ENCODE measurements around the gene CYP2J2. TPM values are rescaled to one million over a fixed set of nuclear protein-coding genes. Genes with fewer than 3 reads are reported as not detected.

CYP2J2 gene
- total RNA-seq, 1 experiment from 2014 or later: 1.6 TPM

DNA sequence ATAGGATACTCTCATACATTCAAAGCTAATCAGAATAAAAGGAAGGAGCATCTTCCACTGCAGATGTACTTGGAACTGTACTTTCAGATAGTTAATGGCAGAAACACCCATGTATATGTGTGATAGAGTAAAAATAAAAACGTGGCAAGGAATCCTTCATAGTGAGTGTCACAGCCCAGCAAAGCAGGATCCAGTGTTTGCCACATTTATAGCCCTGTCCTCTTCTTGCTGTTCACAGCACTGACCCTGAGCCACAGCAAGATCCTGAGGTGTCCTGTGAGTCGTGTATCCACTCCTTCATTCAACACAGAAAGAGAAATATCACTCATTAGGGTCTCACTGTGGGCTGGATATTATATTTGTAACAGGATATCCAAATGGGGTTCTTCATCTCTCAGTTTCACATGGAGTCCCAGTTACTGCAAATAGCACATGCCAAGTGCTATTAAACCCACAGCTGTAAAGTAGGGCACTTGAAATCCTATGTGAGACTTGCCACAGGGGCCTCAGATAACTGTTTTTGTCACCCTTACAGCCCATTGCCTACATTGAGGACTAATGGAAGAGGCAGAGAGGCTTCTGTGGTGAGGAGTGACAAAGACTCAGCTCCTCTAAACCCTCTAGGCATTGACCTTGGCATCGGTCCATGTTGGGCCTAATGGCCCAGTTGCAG, 41.3 kb downstream of the CYP2J2 start:
- H3F3A ChIP-seq (ENCODE audit: insufficient read depth, low read depth): no peaks in the 10 kb centered on the region
- H3K4me1 ChIP-seq (replicated peaks; ENCODE audit: insufficient read depth): no peaks in the 10 kb centered on the region
- CTCF ChIA-PET: no interaction called here
- no peaks in the 10 kb centered on the region for H3K27me3 ChIP-seq (ENCODE audit: insufficient read depth, low read depth)
- no peak overlapping the region for H3K4me3 ChIP-seq
- intact Hi-C loops (cut with micrococcal nuclease; ENCODE audit: unreplicated experiment): no loop called here
- H3K9me3 ChIP-seq (ENCODE audit: insufficient read depth, low read depth): no peaks in the 10 kb centered on the region; the same call in 1 of the 2 replicates
- no peak overlapping the region for H3K27ac ChIP-seq
- no TSS peak for BruUV-seq (replicated peaks)
- no peak for TF ChIP-seq EZH2 (IDR thresholded peaks at IDR 0.05; ENCODE audit: low read depth)
- TF ChIP-seq, protein P1, sequence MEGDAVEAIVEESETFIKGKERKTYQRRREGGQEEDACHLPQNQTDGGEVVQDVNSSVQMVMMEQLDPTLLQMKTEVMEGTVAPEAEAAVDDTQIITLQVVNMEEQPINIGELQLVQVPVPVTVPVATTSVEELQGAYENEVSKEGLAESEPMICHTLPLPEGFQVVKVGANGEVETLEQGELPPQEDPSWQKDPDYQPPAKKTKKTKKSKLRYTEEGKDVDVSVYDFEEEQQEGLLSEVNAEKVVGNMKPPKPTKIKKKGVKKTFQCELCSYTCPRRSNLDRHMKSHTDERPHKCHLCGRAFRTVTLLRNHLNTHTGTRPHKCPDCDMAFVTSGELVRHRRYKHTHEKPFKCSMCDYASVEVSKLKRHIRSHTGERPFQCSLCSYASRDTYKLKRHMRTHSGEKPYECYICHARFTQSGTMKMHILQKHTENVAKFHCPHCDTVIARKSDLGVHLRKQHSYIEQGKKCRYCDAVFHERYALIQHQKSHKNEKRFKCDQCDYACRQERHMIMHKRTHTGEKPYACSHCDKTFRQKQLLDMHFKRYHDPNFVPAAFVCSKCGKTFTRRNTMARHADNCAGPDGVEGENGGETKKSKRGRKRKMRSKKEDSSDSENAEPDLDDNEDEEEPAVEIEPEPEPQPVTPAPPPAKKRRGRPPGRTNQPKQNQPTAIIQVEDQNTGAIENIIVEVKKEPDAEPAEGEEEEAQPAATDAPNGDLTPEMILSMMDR (conservative IDR thresholded peaks at IDR 0.05): no peak
- no peaks in the 10 kb centered on the region for H3K36me3 ChIP-seq (ENCODE audit: low read depth)
- H2AFZ ChIP-seq: no peak overlapping the region
- H3K79me2 ChIP-seq (ENCODE audit: low read depth): no peaks in the 10 kb centered on the region
- H4K20me1 ChIP-seq (ENCODE audit: insufficient read depth): no peaks in the 10 kb centered on the region
- POLR2A ChIA-PET (ENCODE audit: unreplicated experiment): no interaction called here
- no peak for DNase-seq
- no peaks in the 10 kb centered on the region for H3K9me2 ChIP-seq (ENCODE audit: insufficient read depth)
- no peak overlapping the region for H3K4me2 ChIP-seq

DNA sequence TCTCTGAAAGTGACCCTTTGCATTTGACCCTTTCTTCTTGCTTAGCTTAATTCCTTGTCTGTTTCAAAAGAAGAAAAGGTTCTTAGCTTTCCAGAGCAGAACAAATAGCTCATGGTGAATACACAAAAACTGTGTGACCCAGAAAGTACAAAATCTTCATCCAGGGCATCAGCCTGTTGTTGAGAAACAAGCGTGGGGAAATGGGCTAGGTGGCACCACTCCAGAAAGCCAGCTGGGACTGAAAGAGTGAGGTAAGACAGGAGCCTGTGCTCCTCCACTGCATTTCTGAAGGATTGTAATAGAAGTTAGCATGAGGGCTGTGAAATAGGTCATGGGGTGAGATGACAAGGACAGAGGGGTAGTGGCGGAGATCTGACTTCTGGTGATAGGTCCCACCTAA, 45.8 kb downstream of the CYP2J2 start:
- Histone ChIP-seq H3F3A (ENCODE audit: insufficient read depth, low read depth) (no peaks in the 10 kb centered on the region), H3K4me2 (no peak overlapping the region), H3K9me2 (ENCODE audit: insufficient read depth) (no peaks in the 10 kb centered on the region), H3K27me3 (ENCODE audit: insufficient read depth, low read depth) (no peaks in the 10 kb centered on the region), H3K27ac (no peak overlapping the region), H2AFZ (no peak overlapping the region), H3K36me3 (ENCODE audit: low read depth) (no peaks in the 10 kb centered on the region), H3K4me3 (no peak overlapping the region), H4K20me1 (ENCODE audit: insufficient read depth) (no peaks in the 10 kb centered on the region), H3K79me2 (ENCODE audit: low read depth) (no peaks in the 10 kb centered on the region), H3K4me1 (replicated peaks; ENCODE audit: insufficient read depth) (no peaks in the 10 kb centered on the region), H3K9me3 (ENCODE audit: insufficient read depth, low read depth) (no peaks in the 10 kb centered on the region)
- CTCF ChIA-PET: interaction anchor here (0.7 to 4.0 kb wide), 2 partner anchors 66 to 69 kb away, joined by 4 to 48 read pairs; no protein-coding TSS in a partner anchor
- intact Hi-C loops (cut with micrococcal nuclease; ENCODE audit: unreplicated experiment): no loop called here
- DNase-seq: no peak
- no TSS peak for BruUV-seq (replicated peaks)
- POLR2A ChIA-PET (ENCODE audit: unreplicated experiment): no interaction called here
- TF ChIP-seq, protein P1 (conservative IDR thresholded peaks at IDR 0.05): no peak
- no peak for TF ChIP-seq EZH2 (IDR thresholded peaks at IDR 0.05; ENCODE audit: low read depth)

DNA sequence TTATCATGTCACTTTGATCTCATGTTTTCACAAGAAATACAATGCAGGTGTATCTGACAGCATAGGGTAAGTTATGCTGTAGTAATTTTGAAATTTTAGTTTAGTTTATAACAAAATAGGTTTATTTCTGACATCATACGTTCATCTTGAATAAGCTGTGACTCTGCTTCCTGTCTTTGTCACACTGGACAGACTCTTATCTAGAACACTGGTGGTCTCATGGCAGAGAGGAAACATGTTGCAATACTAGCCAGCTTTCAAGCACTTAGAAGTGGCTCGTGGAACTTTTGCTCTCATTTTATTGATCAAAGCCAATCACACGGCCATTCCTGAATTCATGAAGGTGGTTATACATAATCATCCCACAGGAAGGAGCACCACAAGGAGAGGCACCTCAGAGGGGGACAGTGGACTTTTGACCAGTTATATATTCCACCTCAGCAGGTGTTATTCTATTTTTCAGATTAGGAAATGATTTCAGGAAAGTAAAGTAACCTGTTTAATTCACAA, 46.5 kb downstream of the CYP2J2 start:
- Histone ChIP-seq H3K27me3 (ENCODE audit: insufficient read depth, low read depth) (no peaks in the 10 kb centered on the region), H3K27ac (no peak overlapping the region), H3K79me2 (ENCODE audit: low read depth) (no peaks in the 10 kb centered on the region), H4K20me1 (ENCODE audit: insufficient read depth) (no peaks in the 10 kb centered on the region), H3K4me3 (no peak overlapping the region), H3K9me3 (ENCODE audit: insufficient read depth, low read depth) (no peaks in the 10 kb centered on the region; the same call in 1 of the 2 replicates), H3K36me3 (ENCODE audit: low read depth) (no peaks in the 10 kb centered on the region), H3F3A (ENCODE audit: insufficient read depth, low read depth) (no peaks in the 10 kb centered on the region), H2AFZ (no peak overlapping the region), H3K4me2 (no peak overlapping the region), H3K4me1 (replicated peaks; ENCODE audit: insufficient read depth) (no peaks in the 10 kb centered on the region), H3K9me2 (ENCODE audit: insufficient read depth) (no peaks in the 10 kb centered on the region)
- TF ChIP-seq EZH2 (IDR thresholded peaks at IDR 0.05; ENCODE audit: low read depth): no peak
- TF ChIP-seq, protein P1 (conservative IDR thresholded peaks at IDR 0.05): no peak
- POLR2A ChIA-PET (ENCODE audit: unreplicated experiment): no interaction called here
- CTCF ChIA-PET: interaction anchor here (0.7 to 4.0 kb wide), 2 partner anchors 67 to 69 kb away, joined by 4 to 48 read pairs; no protein-coding TSS in a partner anchor
- no peak for DNase-seq
- intact Hi-C loops (cut with micrococcal nuclease; ENCODE audit: unreplicated experiment): loop anchor here (1.0 kb wide), 1 partner anchor 67 kb away; no protein-coding TSS in a partner anchor
- BruUV-seq (replicated peaks): no TSS peak
